Measurements from ENCODE around the gene ATF5.
"Not testable (repeated sequence)": the region's sequence is repeated elsewhere in the genome, so short reads cannot be mapped to it uniquely, and the experiment has no call there.

ATF5 gene

GRCh38 chr19:49959892-49960291, 30.9 kb downstream of the ATF5 start:
- not testable (repeated sequence) for H3K4me1 Mint-ChIP-seq, H3K9me3 Mint-ChIP-seq, H3K4me3 Mint-ChIP-seq, H3K27ac Mint-ChIP-seq, H3K36me3 Mint-ChIP-seq
- H3K27me3 Mint-ChIP-seq = peaks cover 18% of the 10 kb centered on the region
- peak; percentile 22 for ATAC-seq

- not testable (repeated sequence) for H3K27ac Mint-ChIP-seq, H3K36me3 Mint-ChIP-seq, H3K9me3 Mint-ChIP-seq, H3K4me3 Mint-ChIP-seq, H3K4me1 Mint-ChIP-seq
- peak; percentile 9 for ATAC-seq
- peaks cover 15% of the 10 kb centered on the region for H3K27me3 Mint-ChIP-seq
These were observed 32.0 kb downstream of the ATF5 start, which contains the start of gene SIGLEC11 for GRCh38 chr19:49960980-49961379. SIGLEC11 (minus strand) TSS chr19:49961172; CDS start chr19:49961081, 91 bp downstream.

DNA sequence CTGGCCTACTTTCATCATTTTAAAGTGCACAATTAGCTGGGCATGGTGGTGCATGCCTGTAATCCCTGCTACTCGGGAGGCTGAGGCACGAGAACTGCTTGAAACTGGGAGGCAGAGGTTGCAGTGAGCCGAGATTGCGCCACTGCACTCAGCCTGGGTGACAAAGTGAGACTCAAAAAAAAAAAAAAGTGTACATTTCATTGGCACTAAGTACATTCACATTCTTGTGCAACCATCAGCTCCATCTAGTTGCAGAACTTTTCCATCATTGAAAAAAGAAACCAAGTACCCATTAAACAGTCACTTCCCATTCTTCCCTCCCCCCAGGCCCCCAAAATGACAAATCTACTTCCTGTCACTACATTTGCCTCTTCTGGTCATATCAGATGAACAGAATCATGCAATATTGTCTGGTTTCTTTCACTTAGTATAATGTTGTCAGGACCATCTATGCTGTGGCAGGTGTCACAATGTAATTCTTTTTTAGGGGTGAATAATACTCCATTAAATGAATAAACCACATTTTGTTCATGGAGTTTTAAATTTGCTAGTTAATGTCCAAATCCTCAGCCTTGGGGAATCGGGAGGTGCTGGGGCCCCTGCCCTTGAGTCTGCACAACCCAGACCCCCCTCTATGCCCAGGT, 39.4 kb downstream of the ATF5 start:
- no peak for ATAC-seq
- Mint-ChIP-seq H3K9me3 (no peaks in the 10 kb centered on the region), H3K4me3 (no peak overlapping the region), H3K27ac (no peak overlapping the region), H3K4me1 (peaks cover 7% of the 10 kb centered on the region), H3K27me3 (peaks cover 17% of the 10 kb centered on the region), H3K36me3 (no peaks in the 10 kb centered on the region)

DNA sequence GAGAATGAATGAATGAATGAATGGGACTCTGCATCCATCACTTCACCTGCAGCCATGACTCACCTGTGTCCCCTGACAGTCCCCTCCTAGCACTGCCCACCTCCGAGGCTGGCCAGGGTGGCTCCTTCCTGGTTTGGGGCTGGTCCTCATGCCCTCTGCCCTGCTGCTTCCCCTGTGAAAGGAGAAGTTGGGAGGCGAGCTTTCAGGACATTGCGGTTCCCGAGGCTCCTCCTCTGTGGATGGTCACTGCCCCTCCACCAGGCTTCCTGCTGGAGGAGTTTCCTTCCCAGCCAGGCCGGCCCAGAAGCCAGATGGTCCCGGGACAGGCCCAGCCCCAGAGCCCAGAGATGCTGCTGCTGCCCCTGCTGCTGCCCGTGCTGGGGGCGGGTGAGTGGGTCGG, 40.4 kb downstream of the ATF5 start:
- not testable (repeated sequence) for ATAC-seq, H3K27ac Mint-ChIP-seq, H3K9me3 Mint-ChIP-seq, H3K4me3 Mint-ChIP-seq, H3K36me3 Mint-ChIP-seq, H3K4me1 Mint-ChIP-seq
- H3K27me3 Mint-ChIP-seq = peaks cover 17% of the 10 kb centered on the region

DNA sequence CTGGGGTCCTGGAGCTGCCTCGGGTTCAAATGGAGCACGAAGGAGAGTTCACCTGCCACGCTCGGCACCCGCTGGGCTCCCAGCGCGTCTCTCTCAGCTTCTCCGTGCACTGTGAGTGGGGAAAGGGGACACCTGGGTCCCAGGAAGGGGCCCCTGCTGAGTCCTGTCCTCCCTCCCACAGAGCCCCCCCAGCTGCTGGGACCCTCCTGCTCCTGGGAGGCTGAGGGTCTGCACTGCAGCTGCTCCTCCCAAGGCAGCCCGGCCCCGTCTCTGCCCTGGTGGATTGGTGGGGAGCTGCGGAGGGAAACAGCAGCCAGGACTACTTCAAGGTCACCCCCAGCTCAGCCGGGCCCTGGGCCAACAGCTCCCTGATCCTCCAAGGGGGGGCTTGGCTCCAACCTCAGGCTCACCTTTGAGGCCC, 43.0 kb downstream of the ATF5 start:
- H3K4me3 Mint-ChIP-seq = no peak overlapping the region
- no peak for ATAC-seq
- H3K27ac Mint-ChIP-seq = no peak overlapping the region
- peaks cover 22% of the 10 kb centered on the region for H3K36me3 Mint-ChIP-seq
- H3K9me3 Mint-ChIP-seq = no peaks in the 10 kb centered on the region
- H3K27me3 Mint-ChIP-seq = peaks cover 9% of the 10 kb centered on the region
- H3K4me1 Mint-ChIP-seq = no peaks in the 10 kb centered on the region

- no peak overlapping the region for H3K4me3 Mint-ChIP-seq
- ATAC-seq = no peak
- no peak overlapping the region for H3K27ac Mint-ChIP-seq
- H3K27me3 Mint-ChIP-seq = peaks cover 9% of the 10 kb centered on the region
- peaks cover 29% of the 10 kb centered on the region for H3K36me3 Mint-ChIP-seq
- no peaks in the 10 kb centered on the region for H3K4me1 Mint-ChIP-seq
- H3K9me3 Mint-ChIP-seq = no peaks in the 10 kb centered on the region
These were observed 43.8 kb downstream of the ATF5 start for GRCh38 chr19:49972841-49973240.

DNA sequence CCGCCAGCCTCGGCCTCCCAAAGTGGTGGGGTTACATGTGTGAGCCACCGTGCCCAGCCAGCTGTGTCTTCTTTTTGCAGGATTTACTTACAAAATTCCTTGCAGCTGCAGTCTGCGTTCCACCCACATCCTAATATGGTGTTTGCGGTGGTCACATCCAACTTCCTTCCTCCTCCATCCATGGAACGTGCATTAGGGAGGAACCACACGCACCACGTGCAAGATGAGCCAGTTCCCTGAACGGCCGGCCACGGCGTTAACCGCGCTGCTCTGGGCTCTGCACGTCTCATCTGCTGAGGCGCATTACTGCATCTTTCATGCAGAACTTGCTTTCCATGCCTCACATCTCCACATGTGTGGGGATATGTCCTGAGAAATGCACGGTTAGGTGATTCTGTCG, 45.0 kb downstream of the ATF5 start:
- H3K4me3 Mint-ChIP-seq = no peak overlapping the region
- peaks cover 2% of the 10 kb centered on the region for H3K27me3 Mint-ChIP-seq
- H3K27ac Mint-ChIP-seq = no peak overlapping the region
- no peaks in the 10 kb centered on the region for H3K9me3 Mint-ChIP-seq
- no peak for ATAC-seq
- H3K4me1 Mint-ChIP-seq = no peaks in the 10 kb centered on the region
- H3K36me3 Mint-ChIP-seq = peaks cover 39% of the 10 kb centered on the region

GRCh38 chr19:49975051-49975450, 46.0 kb downstream of the ATF5 start:
- Mint-ChIP-seq H3K36me3 (peaks cover 40% of the 10 kb centered on the region), H3K27me3 (no peaks in the 10 kb centered on the region), H3K27ac (no peak overlapping the region), H3K9me3 (no peaks in the 10 kb centered on the region), H3K4me3 (no peak overlapping the region), H3K4me1 (no peaks in the 10 kb centered on the region)
- no peak for ATAC-seq

DNA sequence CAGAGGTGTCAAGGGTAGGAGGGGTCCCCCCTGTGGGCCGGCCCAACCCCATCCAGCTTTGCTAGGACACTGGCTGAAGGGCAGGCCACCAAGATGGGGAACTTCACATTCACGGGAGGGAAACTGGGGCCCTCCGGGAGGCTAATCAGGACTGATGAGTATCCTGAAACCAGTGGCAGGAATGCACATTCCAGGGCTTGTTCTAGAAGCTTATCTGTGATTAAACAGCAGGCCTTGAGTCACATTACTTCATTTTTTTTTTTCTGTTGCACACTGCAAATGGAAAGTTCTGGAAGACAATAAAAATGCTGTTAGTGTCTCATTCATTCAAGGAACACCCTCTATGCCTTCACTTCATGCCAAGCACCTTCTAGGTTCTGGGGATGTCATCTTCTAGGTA, 47.5 kb downstream of the ATF5 start:
- Mint-ChIP-seq H3K27ac (no peak overlapping the region), H3K4me1 (no peaks in the 10 kb centered on the region), H3K9me3 (no peaks in the 10 kb centered on the region)

GRCh38 chr19:49977076-49977475, 48.1 kb downstream of the ATF5 start:
- no peaks in the 10 kb centered on the region for H3K27me3 Mint-ChIP-seq
- no peak overlapping the region for H3K27ac Mint-ChIP-seq
- ATAC-seq = no peak
- no peaks in the 10 kb centered on the region for H3K9me3 Mint-ChIP-seq
- no peak overlapping the region for H3K4me3 Mint-ChIP-seq
- H3K4me1 Mint-ChIP-seq = no peaks in the 10 kb centered on the region
- H3K36me3 Mint-ChIP-seq = peaks cover 58% of the 10 kb centered on the region

More for the DNA sequence above, 47.5 kb downstream of the ATF5 start:
- Mint-ChIP-seq H3K27me3 (no peaks in the 10 kb centered on the region), H3K36me3 (peaks cover 52% of the 10 kb centered on the region), H3K4me3 (no peak overlapping the region)
- ATAC-seq = no peak

DNA sequence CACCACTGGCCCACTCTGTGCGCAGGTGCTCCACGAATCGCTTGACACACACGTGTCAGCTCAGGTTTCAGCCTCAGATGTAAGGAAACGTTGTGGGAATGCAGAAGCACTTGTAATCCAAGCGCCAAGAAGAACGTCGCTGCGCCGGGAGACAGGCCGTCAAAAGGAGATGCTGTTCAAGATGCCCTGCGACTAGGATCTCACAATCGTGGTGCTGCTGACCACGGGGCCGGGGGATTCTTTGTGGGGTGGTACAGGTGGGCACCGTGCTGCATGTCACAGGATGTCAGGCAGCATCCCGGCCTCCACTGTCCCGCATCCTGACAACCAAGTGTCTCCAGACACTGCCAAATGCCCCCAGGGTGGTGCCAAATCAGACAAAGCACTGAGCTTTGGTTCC, 48.9 kb downstream of the ATF5 start:
- H3K27me3 Mint-ChIP-seq = no peaks in the 10 kb centered on the region
- no peak overlapping the region for H3K4me3 Mint-ChIP-seq
- ATAC-seq = no peak
- H3K4me1 Mint-ChIP-seq = no peaks in the 10 kb centered on the region
- no peaks in the 10 kb centered on the region for H3K9me3 Mint-ChIP-seq
- peaks cover 58% of the 10 kb centered on the region for H3K36me3 Mint-ChIP-seq
- no peak overlapping the region for H3K27ac Mint-ChIP-seq

DNA sequence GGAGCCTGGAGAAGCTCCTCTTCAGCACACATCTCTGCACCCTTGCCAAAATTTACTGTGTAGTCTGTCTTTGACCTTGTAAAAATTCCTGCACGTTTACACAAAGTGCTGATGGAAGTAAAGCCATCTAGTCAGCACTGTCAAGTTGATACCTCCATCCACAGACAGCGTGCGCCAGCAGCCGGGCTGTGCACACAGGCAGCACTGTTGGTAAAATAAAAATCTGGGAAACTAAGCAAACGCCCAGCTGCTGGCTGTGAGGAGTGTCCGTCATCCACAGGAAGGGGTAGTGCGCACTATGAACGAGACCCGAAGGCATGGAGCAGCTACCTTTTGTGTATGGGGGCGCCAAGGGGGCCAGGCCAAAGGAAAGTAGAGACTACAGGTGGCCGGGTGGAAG, 49.3 kb downstream of the ATF5 start:
- Mint-ChIP-seq H3K27me3 (no peaks in the 10 kb centered on the region), H3K4me3 (no peak overlapping the region), H3K36me3 (peaks cover 58% of the 10 kb centered on the region), H3K27ac (no peak overlapping the region), H3K9me3 (no peaks in the 10 kb centered on the region), H3K4me1 (no peaks in the 10 kb centered on the region)
- ATAC-seq = no peak

DNA sequence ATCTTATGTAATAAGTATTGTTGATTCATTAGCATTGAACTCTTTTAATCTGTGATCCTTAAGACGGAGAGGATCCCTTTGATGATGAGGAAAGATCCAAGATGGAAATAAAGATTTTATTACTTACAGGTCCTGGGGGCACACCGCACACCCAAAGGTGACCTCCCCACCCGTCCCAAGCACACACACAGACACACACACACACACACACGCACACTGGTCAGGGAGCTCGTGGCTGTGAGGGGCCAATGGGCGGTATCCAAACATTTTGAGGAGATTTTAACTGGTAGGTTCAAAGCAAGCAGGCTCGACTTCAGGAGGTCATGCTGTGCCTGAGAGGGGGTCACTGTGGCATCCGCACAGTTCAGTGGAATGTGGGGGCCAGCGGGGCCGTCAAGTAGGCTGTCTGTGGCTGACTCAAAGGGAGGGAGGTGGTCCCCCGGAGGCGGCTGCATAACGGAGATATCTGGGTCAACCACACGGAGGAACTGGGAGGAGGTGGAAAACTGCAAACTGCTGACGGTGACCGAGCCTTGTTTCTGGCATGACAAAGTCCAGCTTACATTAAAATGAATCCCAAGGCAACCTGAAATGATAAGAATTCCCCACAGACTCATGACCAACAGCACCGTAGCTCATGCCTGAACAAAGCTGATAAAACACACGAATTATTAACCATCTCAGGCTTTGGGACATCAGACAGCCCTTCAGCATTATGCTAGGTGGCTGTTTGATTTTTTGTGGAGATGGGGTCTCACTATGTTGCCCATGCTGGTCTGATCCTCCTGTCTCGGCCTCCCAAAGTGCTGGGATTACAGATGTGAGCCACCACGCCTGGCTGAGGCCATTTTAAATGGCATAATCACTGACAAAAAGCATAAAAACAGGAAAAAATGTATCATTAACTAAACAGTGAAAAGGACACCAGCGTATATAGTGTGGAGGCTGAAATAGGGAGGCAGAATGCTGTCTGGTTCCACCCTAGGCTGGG, 52.9 kb downstream of the ATF5 start:
- Mint-ChIP-seq H3K27ac (no peak overlapping the region), H3K27me3 (no peaks in the 10 kb centered on the region), H3K9me3 (no peaks in the 10 kb centered on the region), H3K4me1 (no peaks in the 10 kb centered on the region), H3K36me3 (peaks cover 52% of the 10 kb centered on the region), H3K4me3 (no peak overlapping the region)
- ATAC-seq = no peak
